ENCODE data around the gene TEX26.

Gene TEX26

DNA sequence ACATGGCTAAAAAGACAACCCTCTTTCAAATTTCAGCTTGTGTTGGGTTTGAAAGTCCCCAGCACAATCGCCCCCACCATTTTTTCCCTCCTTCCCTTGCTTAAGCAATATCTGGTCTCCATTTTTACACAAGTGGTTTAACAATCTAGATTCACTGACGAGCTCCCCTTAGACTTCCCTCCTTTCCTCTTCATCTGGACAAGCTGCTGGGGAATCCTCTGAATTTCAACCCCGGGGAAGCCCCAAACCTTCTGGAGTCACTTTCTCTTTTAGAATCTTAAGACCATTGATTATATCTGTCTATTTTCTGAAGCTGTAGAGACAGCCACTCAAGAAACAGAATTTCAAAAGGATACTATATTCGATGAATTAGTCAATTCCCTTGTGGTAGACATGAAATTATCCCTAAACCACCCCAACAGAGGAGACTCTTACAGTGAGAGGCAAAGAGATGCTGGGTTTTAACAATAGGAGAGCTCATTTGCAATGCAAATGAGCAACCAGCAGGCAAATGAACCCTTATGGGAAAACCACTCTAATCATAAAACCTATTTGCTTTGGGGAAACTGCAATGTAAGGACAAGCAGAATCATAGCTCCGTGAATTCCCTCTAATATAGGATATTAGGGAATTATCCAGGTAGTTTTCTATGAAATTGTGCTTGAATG, 78.9 kb downstream of the TEX26 start:
- Histone ChIP-seq H3K27ac (ENCODE audit: low read depth, low read length) (no peak overlapping the region), H3K4me3 (ENCODE audit: insufficient read depth, low read length, poor library complexity, severe bottlenecking) (no peak overlapping the region), H3K79me2 (ENCODE audit: insufficient read depth, low read length) (no peaks in the 10 kb centered on the region), H3K27me3 (ENCODE audit: low read length) (no peaks in the 10 kb centered on the region), H3K9me3 (ENCODE audit: insufficient read depth, low read length) (no peaks in the 10 kb centered on the region), H3K9me2 (replicated peaks; ENCODE audit: insufficient read depth, low read length) (no peaks in the 10 kb centered on the region), H4K20me1 (ENCODE audit: low read depth, low read length) (no peaks in the 10 kb centered on the region), H3K36me3 (ENCODE audit: low read length) (no peaks in the 10 kb centered on the region), H3K9ac (ENCODE audit: low read length) (no peak overlapping the region), H3F3A (ENCODE audit: insufficient read depth) (no peaks in the 10 kb centered on the region), H2AFZ (ENCODE audit: low read depth, low read length, severe bottlenecking) (no peak overlapping the region), H3K4me2 (ENCODE audit: low read depth, low read length, poor library complexity, severe bottlenecking) (no peak overlapping the region)
- no peak for TF ChIP-seq EZH2phosphoT487 (conservative IDR thresholded peaks at IDR 0.05; ENCODE audit: low read length)
- TF ChIP-seq, protein P1, sequence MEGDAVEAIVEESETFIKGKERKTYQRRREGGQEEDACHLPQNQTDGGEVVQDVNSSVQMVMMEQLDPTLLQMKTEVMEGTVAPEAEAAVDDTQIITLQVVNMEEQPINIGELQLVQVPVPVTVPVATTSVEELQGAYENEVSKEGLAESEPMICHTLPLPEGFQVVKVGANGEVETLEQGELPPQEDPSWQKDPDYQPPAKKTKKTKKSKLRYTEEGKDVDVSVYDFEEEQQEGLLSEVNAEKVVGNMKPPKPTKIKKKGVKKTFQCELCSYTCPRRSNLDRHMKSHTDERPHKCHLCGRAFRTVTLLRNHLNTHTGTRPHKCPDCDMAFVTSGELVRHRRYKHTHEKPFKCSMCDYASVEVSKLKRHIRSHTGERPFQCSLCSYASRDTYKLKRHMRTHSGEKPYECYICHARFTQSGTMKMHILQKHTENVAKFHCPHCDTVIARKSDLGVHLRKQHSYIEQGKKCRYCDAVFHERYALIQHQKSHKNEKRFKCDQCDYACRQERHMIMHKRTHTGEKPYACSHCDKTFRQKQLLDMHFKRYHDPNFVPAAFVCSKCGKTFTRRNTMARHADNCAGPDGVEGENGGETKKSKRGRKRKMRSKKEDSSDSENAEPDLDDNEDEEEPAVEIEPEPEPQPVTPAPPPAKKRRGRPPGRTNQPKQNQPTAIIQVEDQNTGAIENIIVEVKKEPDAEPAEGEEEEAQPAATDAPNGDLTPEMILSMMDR (IDR thresholded peaks at IDR 0.05; ENCODE audit: insufficient read depth, low read length, poor library complexity, severe bottlenecking): no peak

DNA sequence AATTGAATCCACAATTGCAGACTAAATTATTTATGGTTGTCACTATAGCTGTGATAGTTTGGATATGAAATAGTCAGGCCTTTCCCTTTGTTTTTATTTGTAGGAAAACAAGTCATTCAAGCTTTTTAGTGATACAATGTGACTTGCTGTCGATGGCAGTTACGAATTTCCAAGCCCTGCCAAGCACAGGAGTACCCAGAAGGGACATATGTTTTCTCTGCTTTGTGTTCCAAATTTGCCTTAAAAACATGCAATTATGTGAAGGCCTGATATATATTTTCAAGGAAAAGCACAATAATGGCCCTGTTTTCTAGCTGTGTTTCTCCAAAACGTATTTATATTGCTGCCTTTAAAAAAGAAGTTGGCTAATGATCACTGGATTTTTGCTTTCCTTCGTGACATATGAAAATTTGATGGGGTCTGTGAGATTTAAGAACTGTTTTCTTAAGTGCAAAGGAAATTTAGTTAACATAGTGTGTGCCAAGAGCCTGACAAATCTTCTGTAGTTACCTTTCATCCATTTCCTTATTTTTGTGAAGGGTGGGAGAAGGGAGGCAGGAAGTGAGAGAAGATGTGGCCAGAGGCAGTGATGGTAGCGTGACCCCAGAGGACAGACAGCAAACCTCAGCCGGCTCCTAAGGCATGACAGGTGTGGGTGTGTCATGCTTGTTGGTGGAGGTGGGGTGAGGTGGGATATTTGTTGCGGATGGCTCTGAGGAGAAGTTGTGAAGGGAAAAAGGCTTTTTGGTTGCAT, 79.6 kb downstream of the TEX26 start:
- H3K36me3 ChIP-seq (ENCODE audit: low read length): no peaks in the 10 kb centered on the region
- TF ChIP-seq EZH2phosphoT487 (conservative IDR thresholded peaks at IDR 0.05; ENCODE audit: low read length): no peak
- no peaks in the 10 kb centered on the region for H3K27me3 ChIP-seq (ENCODE audit: low read length)
- no peak overlapping the region for H3K4me2 ChIP-seq (ENCODE audit: low read depth, low read length, poor library complexity, severe bottlenecking)
- no peak overlapping the region for H3K9ac ChIP-seq (ENCODE audit: low read length)
- H3K27ac ChIP-seq (ENCODE audit: low read depth, low read length): no peak overlapping the region
- H3K9me2 ChIP-seq (replicated peaks; ENCODE audit: insufficient read depth, low read length): no peaks in the 10 kb centered on the region
- H4K20me1 ChIP-seq (ENCODE audit: low read depth, low read length): no peaks in the 10 kb centered on the region
- H2AFZ ChIP-seq (ENCODE audit: low read depth, low read length, severe bottlenecking): no peak overlapping the region
- H3F3A ChIP-seq (ENCODE audit: insufficient read depth): no peaks in the 10 kb centered on the region
- no peaks in the 10 kb centered on the region for H3K79me2 ChIP-seq (ENCODE audit: insufficient read depth, low read length)
- H3K4me3 ChIP-seq (ENCODE audit: insufficient read depth, low read length, poor library complexity, severe bottlenecking): no peak overlapping the region
- H3K9me3 ChIP-seq (ENCODE audit: insufficient read depth, low read length): no peaks in the 10 kb centered on the region

DNA sequence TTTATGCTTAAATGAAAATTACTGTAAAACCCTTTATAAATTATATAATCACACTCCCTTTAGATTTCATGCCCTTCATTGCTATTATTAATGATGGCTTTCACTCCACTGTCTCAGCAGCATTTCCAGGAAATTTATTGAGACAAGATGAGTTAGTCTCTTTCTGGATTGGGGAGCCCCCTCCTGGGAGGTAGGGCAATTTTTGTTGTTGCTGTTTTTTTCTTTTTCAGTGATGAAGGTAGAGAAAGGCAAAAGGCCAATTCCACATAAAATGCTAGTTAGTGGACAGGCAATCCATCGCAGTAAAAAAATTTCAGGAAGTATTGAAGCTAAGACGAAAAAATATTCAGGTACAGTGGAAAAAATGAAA, 80.2 kb downstream of the TEX26 start:
- Histone ChIP-seq H3K27ac (ENCODE audit: low read depth, low read length) (no peak overlapping the region), H3K9me3 (ENCODE audit: insufficient read depth, low read length) (no peaks in the 10 kb centered on the region), H3K4me2 (ENCODE audit: low read depth, low read length, poor library complexity, severe bottlenecking) (no peak overlapping the region), H3K4me3 (ENCODE audit: insufficient read depth, low read length, poor library complexity, severe bottlenecking) (no peak overlapping the region), H3K9me2 (replicated peaks; ENCODE audit: insufficient read depth, low read length) (no peaks in the 10 kb centered on the region), H2AFZ (ENCODE audit: low read depth, low read length, severe bottlenecking) (no peak overlapping the region), H3K36me3 (ENCODE audit: low read length) (no peaks in the 10 kb centered on the region), H3K9ac (ENCODE audit: low read length) (no peak overlapping the region), H3F3A (ENCODE audit: insufficient read depth) (no peaks in the 10 kb centered on the region), H3K79me2 (ENCODE audit: insufficient read depth, low read length) (no peaks in the 10 kb centered on the region), H4K20me1 (ENCODE audit: low read depth, low read length) (no peaks in the 10 kb centered on the region), H3K27me3 (ENCODE audit: low read length) (no peaks in the 10 kb centered on the region)
- TF ChIP-seq EZH2phosphoT487 (conservative IDR thresholded peaks at IDR 0.05; ENCODE audit: low read length): no peak
- TF ChIP-seq, protein P1 (IDR thresholded peaks at IDR 0.05; ENCODE audit: insufficient read depth, low read length, poor library complexity, severe bottlenecking): no peak

DNA sequence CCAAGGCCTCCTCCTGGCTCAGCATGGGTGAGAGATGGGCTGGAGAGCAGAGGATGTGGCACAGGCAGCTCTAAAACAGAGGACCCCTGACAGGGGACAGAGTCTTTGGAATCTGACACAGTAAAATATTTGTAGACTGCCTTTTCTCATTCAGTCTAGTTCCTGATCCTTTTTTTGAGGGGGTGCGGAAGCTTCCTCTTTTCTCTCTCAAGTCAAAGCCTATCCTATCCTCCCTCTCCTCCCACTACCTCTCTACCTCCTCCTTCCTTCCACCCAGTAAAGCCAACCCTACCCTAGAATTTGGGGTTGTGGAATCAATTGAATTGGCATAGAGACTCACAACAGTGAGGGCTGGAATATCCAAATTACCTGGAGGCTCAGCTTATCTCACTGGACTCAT, 82.0 kb downstream of the TEX26 start:
- TF ChIP-seq, protein P1 (IDR thresholded peaks at IDR 0.05; ENCODE audit: insufficient read depth, low read length, poor library complexity, severe bottlenecking): no peak
- TF ChIP-seq EZH2phosphoT487 (conservative IDR thresholded peaks at IDR 0.05; ENCODE audit: low read length): no peak
- no peaks in the 10 kb centered on the region for H3K27me3 ChIP-seq (ENCODE audit: low read length)
- H3K9me3 ChIP-seq (ENCODE audit: insufficient read depth, low read length): no peaks in the 10 kb centered on the region
- H3K9ac ChIP-seq (ENCODE audit: low read length): no peak overlapping the region
- H3K36me3 ChIP-seq (ENCODE audit: low read length): no peaks in the 10 kb centered on the region
- no peaks in the 10 kb centered on the region for H3K9me2 ChIP-seq (replicated peaks; ENCODE audit: insufficient read depth, low read length)
- H2AFZ ChIP-seq (ENCODE audit: low read depth, low read length, severe bottlenecking): no peak overlapping the region
- no peaks in the 10 kb centered on the region for H3F3A ChIP-seq (ENCODE audit: insufficient read depth)
- no peak overlapping the region for H3K4me2 ChIP-seq (ENCODE audit: low read depth, low read length, poor library complexity, severe bottlenecking)
- no peak overlapping the region for H3K27ac ChIP-seq (ENCODE audit: low read depth, low read length)
- no peak overlapping the region for H3K4me3 ChIP-seq (ENCODE audit: insufficient read depth, low read length, poor library complexity, severe bottlenecking)
- H4K20me1 ChIP-seq (ENCODE audit: low read depth, low read length): no peaks in the 10 kb centered on the region
- H3K79me2 ChIP-seq (ENCODE audit: insufficient read depth, low read length): no peaks in the 10 kb centered on the region
